GM19468 (cell line): ENCODE results near the gene RALB.
"Not testable (repeated sequence)": the region's sequence is repeated elsewhere in the genome, so short reads cannot be mapped to it uniquely, and the experiment has no call there.

Experiments used
- ATAC-seq: cut with Tn5 transposase; IDR thresholded peaks from one replicate; pipeline ENCODE4 v1.9.1; 2021; ENCODE audit warnings: mild to moderate bottlenecking, moderate library complexity, moderate number of reproducible peaks; ENCODE audit not compliant: unreplicated experiment; ENCODE audit errors: extremely low read depth

RALB gene

DNA sequence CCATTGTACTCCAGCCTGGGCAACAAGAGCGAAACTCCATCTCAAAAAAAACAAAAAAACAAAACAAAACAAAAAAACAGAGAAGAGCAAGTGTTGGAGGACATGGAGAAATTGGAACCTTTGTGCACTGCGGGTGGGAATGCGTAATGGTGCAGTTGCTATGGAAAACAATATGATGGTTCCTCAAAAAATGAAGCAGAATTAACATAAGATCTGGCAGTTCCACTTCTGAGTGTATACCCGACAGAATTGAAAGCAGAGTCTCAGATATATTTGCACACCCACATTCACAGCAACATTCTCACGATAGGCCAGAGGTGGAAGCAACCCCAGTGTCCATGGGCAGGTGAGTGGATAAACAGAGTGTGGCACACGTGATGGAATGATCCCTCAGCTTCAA, 11.0 kb upstream of the RALB start:
- ATAC-seq = no peak

DNA sequence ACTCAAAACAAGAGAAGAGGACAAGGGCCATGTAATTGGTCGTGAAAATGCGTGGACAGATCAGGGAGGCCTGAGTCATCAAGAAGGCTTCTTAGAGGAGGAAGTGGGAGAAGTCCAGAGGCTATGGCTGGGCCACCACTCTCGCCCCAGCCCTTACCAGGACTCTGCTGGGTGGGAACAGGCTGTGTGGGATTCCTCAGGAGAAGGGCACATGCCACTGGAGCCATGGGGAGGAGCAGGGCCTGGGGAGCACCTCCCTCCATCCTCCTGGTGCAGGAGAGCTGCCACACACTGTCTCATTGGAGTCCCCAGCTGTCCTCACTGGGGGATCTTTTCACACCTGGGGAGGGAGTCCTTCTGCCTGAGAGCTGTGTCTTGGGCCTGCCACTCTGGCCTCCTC, 9.4 kb upstream of the RALB start:
- ATAC-seq = no peak

DNA sequence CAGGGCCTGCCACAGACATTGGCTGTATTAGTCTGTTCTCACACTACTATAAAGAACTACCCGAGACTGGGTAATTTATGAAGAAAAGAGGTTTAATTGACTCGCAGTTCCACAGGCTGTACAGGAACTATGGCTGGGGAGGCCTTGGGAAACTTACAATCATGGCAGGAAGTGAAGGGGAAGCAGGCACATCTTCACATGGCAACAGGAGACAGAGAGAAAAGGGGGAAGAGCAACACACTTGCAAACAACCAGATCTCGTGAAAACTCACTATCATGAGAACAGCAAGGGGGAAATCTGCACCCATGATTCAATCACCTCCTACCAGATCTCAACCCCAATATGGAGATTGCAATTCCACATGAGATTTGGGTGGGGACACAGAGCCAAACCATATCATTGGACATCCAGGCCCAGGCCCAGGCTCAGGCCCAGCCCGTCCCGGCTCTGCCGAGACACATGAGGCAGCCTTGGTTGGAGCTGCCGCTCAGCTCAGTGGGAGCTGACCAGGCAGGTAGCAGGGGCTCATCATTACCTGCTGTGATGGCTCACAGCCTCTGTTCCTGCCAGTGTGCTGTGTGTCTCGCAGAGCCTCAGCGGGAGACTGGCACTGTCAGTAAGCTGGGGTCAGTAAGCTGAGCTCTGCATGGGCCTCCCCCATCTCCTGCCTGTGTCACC, 8.6 kb upstream of the RALB start:
- no peak for ATAC-seq

DNA sequence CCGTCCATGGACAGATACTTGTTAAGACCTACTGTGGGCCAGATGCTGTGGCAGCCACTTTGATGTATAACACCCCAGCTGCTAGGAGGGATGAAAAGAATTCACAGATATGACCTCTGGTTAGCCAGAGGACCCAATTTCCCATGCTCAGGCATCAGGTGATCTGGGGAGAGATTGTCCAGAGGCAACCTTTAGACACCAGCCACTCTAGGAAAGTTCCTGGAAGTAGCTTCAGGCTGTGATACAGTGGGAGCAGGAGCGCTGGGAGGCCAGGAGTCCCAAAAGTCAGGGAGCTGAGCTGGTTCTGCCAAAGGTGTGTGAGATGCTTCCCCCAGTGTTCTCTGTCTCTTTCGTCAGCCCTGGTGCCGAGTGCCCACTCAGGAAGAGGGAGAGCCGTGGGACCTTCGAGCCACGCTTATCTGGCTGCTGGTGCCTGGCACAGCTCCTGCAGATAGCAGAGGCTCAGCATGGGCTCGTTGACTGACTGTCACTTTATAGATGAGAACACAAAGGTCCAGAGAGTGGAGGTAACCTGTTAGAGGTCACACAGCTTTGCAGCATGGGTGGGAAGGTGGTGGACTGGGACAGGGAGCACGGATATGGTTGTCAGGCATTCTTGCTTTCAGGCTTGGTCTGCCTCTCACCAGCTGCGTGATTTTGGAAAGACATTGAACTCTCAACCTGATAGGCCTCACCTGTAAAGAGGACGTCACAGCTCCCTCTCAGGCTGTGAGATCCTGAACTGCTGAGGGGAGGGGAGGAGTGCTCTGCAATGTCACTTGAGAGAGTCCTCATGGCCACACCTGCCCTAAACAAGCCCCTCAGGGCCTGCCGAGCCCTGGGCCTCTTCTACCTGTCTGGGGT, 7.8 kb upstream of the RALB start:
- ATAC-seq = no peak

DNA sequence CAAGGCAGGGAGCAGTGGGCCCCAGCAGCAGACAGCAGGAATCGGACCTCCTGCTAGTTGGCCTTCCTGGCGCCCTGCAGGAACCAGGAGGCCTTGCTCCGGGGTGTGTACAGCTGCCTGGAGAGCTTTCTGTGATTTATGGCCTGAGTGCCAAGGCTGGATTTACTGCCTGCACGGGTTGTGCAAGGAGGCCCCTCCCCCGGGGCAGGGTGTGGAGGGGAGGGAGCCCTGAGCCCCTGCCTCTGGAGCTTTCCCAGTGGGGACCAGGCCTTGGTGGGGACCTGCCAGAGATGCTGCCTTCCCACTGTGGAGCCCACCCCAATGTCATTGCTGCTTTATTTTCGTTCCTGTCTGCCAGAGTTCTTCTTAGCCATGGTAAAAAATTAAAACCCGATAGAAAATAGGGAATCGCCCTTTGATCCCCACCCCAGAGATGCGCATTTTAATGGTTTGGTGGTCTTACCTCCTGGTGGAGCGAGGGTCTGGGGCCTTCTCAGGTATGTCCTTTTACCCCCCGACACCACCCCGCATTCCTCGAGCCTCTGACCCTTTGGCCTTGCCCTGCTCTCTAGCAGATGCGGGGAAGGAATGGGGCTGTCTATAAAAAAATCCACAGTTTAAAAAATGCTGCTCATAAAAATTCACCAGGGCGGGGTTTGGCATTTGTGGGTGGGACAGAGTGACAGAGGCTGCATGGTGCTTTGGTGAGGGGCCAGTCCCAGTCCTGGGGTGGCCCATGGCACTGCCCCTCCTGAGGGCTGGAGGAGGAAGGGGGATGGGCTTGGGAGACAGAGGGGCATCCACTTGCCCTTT, 6.9 kb upstream of the RALB start:
- no peak for ATAC-seq

DNA sequence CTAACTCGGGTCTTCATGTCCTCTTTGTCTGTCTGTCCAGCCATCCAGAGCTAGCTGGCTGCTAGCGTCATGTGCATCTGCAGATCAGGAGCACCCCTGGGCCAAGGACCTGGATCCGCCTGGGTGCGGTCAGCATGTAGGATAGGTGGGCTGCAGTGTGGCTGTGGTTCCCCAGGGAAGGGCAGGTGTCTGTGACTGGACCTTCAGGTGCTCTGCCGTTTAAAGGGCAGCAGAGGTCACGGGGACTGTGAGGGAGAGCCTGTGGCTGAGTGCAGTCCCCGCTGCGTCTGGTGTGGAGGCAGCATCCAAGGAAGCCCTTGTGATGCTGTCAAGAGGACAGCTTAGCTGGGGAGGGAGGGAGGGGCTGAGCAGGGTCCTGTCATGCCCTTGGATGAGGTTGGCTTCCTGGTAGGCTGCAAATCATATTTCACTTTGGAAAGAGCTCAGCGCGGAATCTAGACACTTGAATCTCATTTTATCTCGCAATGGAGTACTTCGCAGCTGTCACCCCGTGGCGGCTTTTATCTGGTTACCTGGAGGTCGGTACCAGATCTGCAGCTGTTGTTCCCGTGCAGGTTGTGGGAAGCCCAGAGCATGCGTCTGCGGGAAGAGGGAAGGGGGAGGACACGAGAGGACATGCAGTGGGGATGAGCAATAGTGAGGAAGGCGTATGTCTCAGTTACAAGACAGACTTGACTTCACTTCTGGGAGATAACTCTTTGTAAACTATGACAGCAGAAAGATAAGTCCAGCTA, 5.9 kb upstream of the RALB start:
- ATAC-seq = no peak

DNA sequence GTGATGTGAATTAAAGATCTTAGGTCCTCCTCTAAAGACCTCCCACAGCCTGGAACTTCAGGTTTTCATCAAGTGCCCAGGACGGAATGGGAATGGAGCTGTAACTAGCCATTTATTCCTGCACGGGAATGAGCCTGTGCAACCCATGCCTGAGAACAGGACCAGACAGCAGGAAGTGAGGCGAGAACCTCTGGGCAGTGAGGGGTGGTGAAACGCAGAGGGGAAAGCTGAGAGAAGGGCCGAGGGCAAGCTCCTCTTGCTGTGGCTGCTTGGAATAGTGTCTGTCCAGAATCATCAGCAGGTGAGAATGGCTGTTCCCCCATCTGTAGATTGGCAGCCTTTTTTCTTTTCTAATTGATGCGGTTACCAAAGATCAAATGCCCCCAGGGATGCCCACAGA, 4.8 kb upstream of the RALB start:
- no peak for ATAC-seq

DNA sequence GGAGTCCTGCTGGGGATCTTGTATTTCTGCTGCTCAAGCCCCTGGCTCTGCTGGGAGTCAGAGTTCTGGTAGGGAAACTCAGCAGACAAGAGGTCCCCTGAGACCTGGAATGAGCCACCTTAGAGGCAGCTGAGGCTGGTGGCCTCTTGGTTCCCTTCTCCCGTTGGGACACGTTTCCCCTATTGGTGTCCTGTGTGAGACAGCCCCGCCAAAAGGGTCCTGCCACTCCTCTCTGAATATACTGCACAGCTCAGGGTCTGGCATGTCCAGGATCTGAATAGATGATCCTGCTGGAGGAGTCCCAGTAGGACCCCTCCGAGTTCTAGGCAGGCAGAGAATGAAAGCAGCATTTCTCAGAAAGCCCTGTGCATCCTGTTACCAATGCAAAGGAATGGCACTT, 2.0 kb upstream of the RALB start:
- ATAC-seq = no peak

DNA sequence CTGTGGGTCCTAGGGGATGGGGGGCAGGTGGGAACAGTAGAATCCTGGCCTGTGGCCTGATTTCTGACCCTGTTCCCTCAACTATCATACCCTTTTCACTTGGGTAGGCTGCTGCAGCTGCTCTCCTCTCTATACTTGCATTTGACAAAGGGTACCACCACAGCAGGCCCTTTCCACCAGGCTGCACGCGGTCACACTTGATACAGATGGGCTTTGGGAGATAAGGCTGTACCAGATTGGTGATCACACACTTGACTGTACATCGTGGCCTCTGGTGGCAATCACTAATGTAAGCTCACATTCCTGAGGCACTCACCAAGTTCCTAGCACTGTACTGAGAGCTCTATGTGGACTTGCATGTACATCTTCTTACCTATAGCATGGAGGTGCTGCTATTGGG, 1.6 kb upstream of the RALB start:
- no peak for ATAC-seq

DNA sequence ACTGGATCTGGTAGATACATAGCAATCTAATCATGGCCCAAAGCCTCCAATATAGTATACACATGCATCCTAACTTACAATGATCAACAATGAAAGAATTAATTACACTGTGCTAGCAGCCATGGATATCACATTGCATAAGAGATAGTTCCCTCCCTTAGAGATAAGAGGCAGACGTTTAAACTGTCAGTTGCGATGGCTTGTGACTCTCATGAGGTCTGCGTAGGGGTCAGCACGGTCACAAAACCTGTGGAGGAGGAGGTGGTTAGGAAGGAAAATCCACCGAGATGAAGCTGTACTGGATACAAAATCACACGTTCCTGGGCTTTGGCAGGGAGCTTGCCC, 800 bp upstream of the RALB start:
- ATAC-seq = no peak

DNA sequence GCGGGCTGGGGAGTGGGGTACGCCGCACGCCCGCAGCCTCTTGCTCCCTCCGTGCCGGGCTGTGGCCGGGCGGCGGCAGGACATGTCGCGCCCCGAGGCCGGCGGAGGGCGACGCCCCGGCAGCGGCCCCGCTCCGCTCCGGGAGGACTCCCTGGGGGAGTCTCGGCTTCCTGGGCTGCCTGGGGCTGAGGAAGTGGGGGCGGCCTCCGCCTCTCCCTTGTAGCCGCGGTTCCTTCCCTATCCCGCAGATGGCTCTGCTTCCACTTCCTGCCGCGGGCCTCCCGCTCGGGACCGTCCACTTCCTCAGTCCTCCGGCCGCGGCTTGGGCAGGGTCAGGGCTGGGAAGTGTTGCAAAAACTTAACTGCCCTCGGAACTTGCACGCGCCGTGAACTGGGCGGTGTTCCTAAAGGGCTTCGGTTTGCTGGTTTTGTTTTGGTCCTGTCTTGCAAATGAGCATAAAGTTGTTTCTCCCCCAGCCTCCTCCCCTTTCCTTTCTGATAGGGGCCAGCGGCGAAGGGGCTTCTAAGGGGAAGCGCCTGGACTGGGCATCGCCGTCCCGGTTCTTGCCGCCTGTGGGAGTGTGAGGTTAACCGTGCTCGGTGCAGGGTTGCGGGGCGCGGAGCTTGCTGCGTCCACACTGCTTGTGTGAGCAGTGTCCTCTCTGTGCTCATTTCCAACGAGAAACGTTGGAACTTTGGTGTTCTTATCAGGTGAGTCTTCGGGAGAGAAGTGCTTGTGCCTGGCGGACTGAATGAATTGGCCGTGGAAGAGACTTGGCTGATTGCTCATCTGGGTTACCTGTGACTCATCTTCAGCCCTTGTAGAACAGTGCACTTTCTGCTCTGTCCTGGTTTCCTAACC, 600 bp downstream of the RALB start:
- ATAC-seq = peak; percentile 7

DNA sequence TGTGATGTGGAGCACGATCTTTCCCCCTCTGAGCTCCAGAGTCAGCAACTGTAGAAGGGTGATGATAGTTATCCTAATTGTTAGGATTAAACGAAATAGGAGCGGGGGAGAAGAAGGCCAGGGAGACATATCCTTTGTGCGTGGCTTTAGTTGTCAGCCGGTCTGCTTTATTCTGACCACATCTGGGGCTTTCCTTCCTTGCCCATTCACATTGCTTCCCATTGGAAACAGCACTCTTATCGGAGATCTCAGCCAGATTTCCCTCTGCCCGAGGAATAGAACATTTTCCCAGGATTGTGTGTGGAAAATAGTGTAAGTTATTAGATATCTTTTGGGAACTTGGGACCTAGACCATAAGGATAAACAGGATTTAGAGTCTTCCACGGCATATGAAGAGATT, 1.5 kb downstream of the RALB start:
- no peak for ATAC-seq

DNA sequence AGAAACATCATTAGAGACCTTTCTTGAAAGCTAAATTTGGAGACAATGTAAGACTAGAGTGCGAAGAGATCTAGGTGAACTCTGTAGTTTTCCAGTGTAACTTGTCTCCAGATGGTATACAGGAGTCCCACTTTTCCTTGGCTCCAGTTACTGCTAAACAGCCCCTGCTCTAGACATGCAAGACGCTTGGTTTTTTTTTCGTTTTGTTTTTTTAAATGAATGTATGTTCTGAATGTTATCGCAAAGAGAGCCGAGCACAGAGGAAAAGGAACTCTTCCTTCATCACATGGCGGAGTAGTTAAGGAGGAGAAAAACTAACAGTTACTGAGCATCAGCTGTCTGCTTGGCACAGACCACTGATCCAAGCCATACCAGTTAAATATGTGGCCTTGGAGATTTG, 2.4 kb downstream of the RALB start:
- no peak for ATAC-seq

DNA sequence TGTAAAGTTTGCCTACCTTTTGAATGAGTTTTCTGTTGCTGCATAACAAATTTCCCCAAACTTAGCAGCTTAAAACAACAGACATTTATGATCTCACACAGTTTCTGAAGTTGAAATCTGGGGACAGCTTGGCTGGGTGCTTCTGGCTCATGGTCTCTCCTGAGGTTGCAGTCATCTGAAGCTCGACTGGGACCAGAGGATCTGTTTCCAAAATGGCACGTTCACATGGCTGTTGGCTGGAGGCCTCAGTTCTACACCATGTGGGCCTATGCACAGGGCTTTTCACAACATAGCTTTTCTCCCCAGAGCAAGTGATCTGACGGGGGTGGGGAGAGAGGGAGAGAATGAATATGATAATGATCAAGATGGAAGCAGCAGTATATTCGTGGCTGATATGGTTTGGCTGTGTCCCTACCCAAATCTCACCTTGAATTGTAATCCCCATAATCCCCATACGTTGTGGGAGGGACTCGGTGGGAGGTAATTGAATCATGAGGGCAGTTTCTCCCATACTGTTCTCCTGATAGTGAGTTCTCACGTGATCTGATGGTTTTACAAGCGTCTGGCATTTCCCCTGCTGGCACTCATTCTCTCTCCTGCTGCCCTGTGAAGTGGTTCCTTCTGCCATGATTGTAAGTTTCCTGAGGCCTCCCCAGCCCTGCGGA, 3.5 kb downstream of the RALB start:
- ATAC-seq = no peak

DNA sequence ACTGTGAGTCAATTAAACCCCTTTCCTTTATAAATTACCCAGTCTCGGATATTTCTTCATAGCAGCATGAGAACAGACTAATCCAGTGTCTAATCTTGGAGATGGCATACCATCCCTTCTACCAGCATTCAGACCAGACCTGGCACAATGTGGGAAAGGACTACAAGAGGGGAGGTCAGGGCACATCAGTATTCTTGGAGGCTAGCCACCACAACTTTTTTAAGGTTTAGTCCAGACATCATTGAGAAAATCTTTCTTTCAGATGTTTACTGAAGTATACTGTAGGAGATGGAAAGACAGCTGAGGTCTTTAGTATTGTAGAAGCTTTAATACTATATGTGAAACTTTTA, 4.0 kb downstream of the RALB start:
- ATAC-seq = no peak

DNA sequence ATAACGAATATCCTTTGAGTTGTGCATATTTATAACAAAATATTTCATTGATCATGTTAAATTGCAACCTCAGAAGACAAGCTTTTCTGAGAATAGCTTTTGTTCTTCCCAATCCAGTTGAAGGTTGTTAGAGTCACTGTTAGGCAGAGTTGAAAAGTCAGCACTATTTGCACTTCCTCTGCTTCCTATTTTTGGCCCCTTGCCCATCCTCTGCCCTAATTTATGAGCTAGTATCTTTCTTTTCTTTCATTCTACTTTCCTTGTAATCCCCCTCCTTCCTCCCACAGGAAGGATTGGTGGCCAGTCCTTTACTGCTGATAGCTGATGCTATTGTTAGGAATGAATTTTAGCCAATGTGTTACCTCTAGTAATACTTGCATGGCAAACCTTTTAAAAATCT, 4.9 kb downstream of the RALB start:
- no peak for ATAC-seq

DNA sequence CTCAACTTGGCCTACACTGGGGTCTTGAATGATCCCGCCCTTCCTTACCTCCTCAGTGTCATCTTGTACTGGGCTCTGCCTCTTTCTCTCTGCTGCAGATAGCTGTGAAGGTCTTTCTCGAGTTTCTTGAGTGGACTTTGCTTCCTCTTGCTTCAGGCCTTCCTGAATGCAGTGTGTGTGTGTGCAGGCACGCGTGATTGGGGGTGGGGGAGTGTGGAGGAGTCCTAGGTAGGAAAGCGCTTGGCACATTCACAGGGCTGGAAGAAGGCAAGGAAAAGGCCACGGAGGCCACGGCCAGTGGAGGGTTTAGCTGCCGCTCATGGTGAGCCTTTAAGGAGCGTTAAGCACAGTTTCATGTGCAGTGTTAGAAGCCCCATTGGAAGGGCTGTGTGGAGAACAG, 5.5 kb downstream of the RALB start:
- ATAC-seq = no peak

DNA sequence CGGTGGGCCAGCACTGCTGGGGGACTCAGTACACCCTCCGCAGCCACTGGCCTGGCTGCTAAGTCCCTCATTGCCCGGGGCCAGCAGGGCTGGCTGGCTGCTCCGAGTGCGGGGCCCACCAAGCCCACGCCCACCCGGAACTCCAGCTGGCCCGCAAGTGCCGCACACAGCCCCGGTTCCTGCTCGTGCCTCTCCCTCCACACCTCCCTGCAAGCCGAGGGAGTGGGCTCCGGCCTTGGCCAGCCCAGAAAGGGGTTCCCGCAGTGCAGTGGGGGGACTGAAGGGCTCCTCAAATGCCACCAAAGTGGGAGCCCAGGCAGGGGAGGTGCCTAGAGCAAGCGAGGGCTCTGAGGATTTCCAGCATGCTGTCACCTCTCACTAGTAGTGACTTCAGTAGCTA, 7.3 kb downstream of the RALB start:
- ATAC-seq = not testable (repeated sequence)

DNA sequence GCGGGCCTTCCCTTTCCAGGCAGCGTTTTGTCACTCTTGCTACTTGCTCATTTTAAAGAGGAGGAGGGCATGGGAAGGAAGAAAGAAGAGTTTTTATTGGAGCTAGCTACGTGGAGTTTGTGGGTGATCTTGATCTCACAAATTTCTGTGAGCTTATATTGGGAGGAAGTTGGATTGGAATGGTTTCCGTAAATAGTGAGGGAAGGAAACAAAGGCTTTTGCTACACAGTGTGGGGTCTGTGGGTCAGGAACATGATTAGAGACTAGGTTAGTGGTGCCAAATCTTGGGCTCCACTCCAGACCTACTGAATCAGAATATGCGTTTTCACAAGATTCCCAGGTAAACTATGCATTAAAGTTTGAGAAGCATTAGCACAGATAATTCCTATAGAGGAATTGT, 8.1 kb downstream of the RALB start:
- ATAC-seq = no peak
